ENCODE results near the gene CEBPA. TPM values are rescaled to one million over a fixed set of nuclear protein-coding genes. Genes with fewer than 3 reads are reported as not detected.

The CEBPA gene
- total and polyA plus RNA-seq, 10 of the 15 experiments (the other 5 are each of a cell fraction or from before 2014, with no cell fraction given) = 0.04 to 0.36 (median 0.13) TPM; not detected in 4

DNA sequence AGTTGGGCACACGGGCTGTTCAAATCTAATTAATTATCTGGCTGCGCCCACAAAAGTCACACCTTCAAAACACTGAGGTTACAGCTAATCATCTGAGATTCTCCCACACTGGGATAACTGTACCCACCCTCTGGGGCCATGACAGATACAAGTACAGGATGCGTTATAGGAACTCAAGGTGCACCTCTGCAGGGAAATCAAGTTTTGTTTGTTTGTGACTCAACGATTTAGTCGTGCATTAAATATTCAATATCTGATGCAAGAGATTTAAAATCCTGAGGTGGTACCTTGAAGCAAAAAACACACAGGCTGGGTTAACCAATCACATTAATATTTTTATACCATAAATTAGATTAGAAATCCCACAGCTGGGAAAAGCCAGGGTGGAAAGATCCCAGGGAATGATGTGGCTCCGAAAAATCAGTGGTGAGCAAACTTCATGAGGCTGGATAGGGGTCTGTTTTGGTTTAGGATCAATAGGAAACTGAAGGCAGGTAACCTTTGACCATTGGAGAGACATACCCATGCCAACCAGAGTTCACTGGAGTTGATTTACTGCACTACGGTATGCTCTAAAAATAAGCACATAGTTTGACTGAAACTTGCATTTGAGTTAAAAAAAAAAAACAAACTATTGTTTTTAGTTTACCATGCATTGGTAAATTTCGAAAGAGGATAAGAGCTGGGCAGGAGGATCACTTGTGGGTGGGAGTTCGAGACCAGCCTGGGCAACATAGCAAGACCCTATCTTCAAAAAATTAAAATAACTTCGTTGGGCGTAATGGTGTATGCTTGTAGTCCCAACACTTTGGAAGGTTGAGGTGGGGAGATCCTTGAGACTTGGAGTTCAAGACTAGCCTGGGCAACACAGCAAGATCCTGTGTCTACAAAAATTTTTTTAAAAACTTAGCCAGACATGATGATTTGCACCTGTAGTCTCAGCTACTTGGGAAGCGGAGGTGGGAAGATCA lies 47.3 kb upstream of the CEBPA start (continued):
- TF ChIP-seq CUX1 (IDR thresholded peaks at IDR 0.05; ENCODE audit: insufficient replicate concordance, low read depth, low read length) (no peak), ZZZ3 (IDR thresholded peaks at IDR 0.05; ENCODE audit: control insufficient read depth, insufficient read length, low read depth) (no peak), CHD1 (IDR thresholded peaks at IDR 0.05; ENCODE audit: low read depth, low read length) (no peak), MYC (IDR thresholded peaks at IDR 0.05; ENCODE audit: insufficient read depth, insufficient read length, insufficient replicate concordance, low read length, severe bottlenecking) (no peak), IRF4 (IDR thresholded peaks at IDR 0.05; ENCODE audit: low read depth, low read length) (no peak)
- TF ChIP-seq, protein P1, sequence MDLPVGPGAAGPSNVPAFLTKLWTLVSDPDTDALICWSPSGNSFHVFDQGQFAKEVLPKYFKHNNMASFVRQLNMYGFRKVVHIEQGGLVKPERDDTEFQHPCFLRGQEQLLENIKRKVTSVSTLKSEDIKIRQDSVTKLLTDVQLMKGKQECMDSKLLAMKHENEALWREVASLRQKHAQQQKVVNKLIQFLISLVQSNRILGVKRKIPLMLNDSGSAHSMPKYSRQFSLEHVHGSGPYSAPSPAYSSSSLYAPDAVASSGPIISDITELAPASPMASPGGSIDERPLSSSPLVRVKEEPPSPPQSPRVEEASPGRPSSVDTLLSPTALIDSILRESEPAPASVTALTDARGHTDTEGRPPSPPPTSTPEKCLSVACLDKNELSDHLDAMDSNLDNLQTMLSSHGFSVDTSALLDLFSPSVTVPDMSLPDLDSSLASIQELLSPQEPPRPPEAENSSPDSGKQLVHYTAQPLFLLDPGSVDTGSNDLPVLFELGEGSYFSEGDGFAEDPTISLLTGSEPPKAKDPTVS (IDR thresholded peaks at IDR 0.05; ENCODE audit: low read depth, low read length) = no peak

All from GM12878 (cell line).